ENCODE measurements around the gene HES7. TPM values are rescaled to one million over a fixed set of nuclear protein-coding genes. Genes with fewer than 3 reads are reported as not detected.

Gene HES7
- total RNA-seq, 6 experiments from 2014 or later = not detected

DNA sequence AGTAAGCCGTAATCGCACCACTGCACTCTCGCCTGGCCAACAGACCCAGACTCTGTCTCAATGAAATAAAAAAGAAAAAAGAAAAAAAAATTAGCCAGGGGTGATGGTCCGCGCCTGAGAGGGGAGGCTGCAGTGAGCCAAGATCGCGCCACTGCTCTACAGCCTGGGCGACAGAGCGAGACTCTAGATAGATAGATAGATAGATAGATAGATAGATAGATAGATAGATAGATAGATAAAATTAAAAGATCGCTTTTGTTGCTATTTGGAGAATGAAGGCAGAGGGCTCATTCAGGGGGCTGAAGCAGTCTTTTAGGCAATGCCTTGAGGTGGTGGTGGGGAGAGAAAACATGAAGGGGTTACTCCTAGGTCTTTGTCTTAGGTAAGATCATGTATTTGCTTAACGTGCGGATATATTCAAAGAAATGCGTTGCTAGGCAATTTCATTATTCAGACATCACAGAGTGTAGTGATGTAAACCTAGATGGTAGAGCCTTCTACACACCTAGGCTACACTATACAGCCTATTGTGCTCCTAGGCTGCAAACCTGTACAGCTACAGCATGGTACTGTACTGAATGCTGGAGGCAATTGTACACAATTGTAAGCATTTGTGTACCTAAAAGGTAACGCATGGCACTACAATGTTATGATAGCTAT, 4.3 kb upstream of the HES7 start:
- H3K27me3 ChIP-seq = peaks cover 0 to 21% of the 10 kb centered on the region in 2 donors
- H3K4me3 ChIP-seq = no peak overlapping the region
- intact Hi-C loops (cut with DNase I) = no loop called here
- 71% methylated on average over 9 of the region's 14 CpGs for WGBS (ENCODE audit: insufficient coverage, low coverage, low lambda C conversion rate, missing lambda C conversion rate)
- no peaks in the 10 kb centered on the region for H3K9me3 ChIP-seq
- peaks cover 0 to 35% (median 11%) of the 10 kb centered on the region in 4 donors for H3K4me1 ChIP-seq
- DNase-seq (no peak), ATAC-seq (no peak)
- no peak overlapping the region for H3K27ac ChIP-seq
- no peaks in the 10 kb centered on the region for H3K36me3 ChIP-seq
- no peak for TF ChIP-seq POLR2A (IDR thresholded peaks at IDR 0.05)
- TF ChIP-seq, protein P1, sequence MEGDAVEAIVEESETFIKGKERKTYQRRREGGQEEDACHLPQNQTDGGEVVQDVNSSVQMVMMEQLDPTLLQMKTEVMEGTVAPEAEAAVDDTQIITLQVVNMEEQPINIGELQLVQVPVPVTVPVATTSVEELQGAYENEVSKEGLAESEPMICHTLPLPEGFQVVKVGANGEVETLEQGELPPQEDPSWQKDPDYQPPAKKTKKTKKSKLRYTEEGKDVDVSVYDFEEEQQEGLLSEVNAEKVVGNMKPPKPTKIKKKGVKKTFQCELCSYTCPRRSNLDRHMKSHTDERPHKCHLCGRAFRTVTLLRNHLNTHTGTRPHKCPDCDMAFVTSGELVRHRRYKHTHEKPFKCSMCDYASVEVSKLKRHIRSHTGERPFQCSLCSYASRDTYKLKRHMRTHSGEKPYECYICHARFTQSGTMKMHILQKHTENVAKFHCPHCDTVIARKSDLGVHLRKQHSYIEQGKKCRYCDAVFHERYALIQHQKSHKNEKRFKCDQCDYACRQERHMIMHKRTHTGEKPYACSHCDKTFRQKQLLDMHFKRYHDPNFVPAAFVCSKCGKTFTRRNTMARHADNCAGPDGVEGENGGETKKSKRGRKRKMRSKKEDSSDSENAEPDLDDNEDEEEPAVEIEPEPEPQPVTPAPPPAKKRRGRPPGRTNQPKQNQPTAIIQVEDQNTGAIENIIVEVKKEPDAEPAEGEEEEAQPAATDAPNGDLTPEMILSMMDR (IDR thresholded peaks at IDR 0.05) = no peak

DNA sequence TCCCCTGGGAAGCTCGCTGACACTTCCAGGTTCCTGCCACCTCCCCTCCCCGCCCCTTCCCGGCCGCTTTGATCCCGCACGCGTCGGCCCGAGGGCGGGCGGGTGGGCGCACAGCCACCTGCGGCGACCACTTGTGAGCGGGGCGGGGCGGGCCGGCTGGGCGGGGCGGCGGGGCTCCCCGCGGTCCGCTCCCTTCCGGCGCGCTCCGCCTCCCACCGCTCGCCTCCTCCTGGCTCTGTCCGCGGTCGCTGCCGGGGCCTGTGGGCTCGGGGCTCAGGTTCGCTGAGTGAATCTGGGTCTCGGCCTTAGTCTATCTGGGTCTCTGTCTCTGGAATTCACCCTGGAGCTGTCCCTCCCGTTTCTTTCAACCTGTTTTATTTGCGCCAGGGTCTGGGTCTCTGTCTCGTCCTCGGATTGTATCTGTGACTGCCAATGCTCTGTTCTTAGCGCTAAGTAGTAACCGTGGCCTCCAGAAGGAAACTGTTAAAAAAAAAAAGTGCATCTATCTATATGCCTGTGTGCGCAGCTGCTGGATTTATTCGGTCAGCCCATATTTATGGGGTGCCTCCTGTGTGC, 2.7 kb upstream of the HES7 start:
- Histone ChIP-seq H3K27ac (no peak overlapping the region), H3K4me1 (peaks cover 0 to 49% (median 14%) of the 10 kb centered on the region in 4 donors), H3K9me3 (no peaks in the 10 kb centered on the region), H3K4me3 (peak overlapping the region; percentile 36 to 52 (median 39)), H3K36me3 (no peaks in the 10 kb centered on the region), H3K27me3 (peaks cover 0 to 32% of the 10 kb centered on the region in 2 donors)
- DNase-seq (no peak), ATAC-seq (peak; percentile 44 to 61 (median 60))
- TF ChIP-seq POLR2A (IDR thresholded peaks at IDR 0.05) = no peak
- TF ChIP-seq, protein P1 (IDR thresholded peaks at IDR 0.05) = no peak
- intact Hi-C loops (cut with DNase I) = no loop called here
- 1% methylated on average over 45 of the region's 45 CpGs for WGBS (ENCODE audit: insufficient coverage, low coverage, low lambda C conversion rate, missing lambda C conversion rate)

DNA sequence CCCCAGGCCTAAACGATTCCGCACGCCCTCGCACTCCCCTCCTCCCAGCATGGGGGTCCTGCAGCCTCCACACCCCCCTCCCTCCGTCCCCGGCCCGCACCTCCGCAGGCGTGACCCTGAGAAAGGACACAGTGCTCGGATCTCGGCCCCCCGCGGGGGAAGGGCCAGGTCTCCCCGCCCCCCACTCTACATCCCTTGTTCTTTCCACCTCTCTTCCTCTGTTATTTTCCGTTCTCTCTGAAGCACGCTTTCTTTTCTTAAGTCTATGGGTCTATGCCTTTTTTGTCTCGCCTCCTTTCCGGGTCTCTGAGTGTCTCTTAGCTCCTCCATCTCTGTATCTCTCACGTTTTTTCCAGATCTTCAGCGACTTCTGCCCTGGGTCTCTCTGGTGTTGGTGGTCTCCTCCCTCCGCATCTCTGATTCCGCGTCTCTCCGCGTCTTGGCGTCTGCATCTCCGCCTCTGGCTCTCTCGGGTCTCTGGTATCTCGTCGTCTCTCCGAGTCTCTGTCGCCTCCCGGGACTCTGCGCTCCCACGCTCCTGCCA, 2.1 kb upstream of the HES7 start:
- peaks cover 0 to 55% (median 17%) of the 10 kb centered on the region in 4 donors for H3K4me1 ChIP-seq
- TF ChIP-seq, protein P1 (IDR thresholded peaks at IDR 0.05) = no peak
- TF ChIP-seq POLR2A (IDR thresholded peaks at IDR 0.05) = no peak
- peak overlapping the region; percentile 36 to 52 (median 39) for H3K4me3 ChIP-seq
- DNase-seq (no peak), ATAC-seq (peak in 3 of 4 donors; percentile 4 to 10 (median 4))
- no peak overlapping the region for H3K27ac ChIP-seq
- H3K36me3 ChIP-seq = no peaks in the 10 kb centered on the region
- H3K9me3 ChIP-seq = no peaks in the 10 kb centered on the region
- intact Hi-C loops (cut with DNase I) = no loop called here
- WGBS (ENCODE audit: insufficient coverage, low coverage, low lambda C conversion rate, missing lambda C conversion rate) = 3% methylated on average over 34 of the region's 35 CpGs
- H3K27me3 ChIP-seq = peaks cover 0 to 37% of the 10 kb centered on the region in 2 donors

DNA sequence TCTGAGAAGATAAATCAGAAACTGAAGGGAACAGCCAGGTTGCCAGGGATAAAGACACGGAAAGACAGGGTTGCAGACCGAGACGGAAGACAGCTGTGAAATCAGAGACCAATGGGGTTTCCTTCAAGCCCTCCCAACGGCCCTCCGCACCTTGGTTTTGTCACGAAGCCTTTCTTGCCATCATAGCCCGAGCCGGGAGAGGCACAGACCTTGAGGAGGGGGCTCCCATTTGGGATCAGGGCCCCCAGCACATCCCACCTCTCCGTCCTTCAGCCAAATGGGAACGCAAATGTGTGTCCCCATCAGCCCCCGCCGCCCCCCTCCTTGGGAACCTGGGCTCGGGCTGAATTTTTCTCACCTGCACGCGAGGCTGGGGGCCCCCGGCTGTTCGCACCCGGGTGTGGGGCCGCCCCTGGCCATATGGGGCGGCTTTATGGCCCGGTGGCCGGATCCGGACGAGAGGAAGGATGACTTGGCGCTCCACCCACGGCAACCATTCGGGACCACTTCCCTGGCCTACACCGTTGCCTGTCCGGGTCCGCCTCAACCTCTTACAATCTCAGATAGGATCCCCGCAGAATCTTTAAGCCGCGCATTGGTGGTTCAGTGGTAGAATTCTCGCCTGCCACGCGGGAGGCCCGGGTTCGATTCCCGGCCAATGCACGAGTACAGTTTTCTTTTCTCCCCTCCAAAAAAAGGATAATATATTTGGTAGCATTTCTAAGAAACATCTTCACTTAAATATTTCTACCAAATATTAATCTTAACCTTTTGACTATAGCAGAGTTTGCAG, 1.4 kb upstream of the HES7 start:
- H3K9me3 ChIP-seq = no peaks in the 10 kb centered on the region
- WGBS (ENCODE audit: insufficient coverage, low coverage, low lambda C conversion rate, missing lambda C conversion rate) = 2% methylated on average over 23 of the region's 40 CpGs
- intact Hi-C loops (cut with DNase I) = no loop called here

More for the DNA sequence above, 1.4 kb upstream of the HES7 start:
- H3K4me1 ChIP-seq = peaks cover 0 to 61% (median 17%) of the 10 kb centered on the region in 4 donors
- no peak for TF ChIP-seq POLR2A (IDR thresholded peaks at IDR 0.05)
- TF ChIP-seq, protein P1 (IDR thresholded peaks at IDR 0.05) = no peak
- H3K36me3 ChIP-seq = no peaks in the 10 kb centered on the region
- DNase-seq (peak in 2 of 3 donors; percentile 64 to 79), ATAC-seq (peak; percentile 27 to 65 (median 61))
- no peak overlapping the region for H3K27ac ChIP-seq
- peaks cover 0 to 41% of the 10 kb centered on the region in 2 donors for H3K27me3 ChIP-seq
- peak overlapping the region; percentile 36 to 52 (median 39) for H3K4me3 ChIP-seq
